GM12878 (cell line): Measurements from ENCODE around the gene DENND1A. TPM values are rescaled to one million over a fixed set of nuclear protein-coding genes. Genes with fewer than 3 reads are reported as not detected.

Source experiments
- CBX5 ChIP-seq: sonication (generic); IDR thresholded peaks from 2 replicates; pipeline ENCODE4 v1.6.1; 2016; ENCODE audit warnings: low read depth, moderate library complexity, mild to moderate bottlenecking, inconsistent platforms
- GABPA ChIP-seq: IDR thresholded peaks from 2 replicates; pipeline ENCODE4 v1.6.1; 2014; ENCODE audit warnings: antibody characterized with exemption, low read depth, mild to moderate bottlenecking, inconsistent platforms
- MXI1 ChIP-seq: fragments of 150-350 bp; IDR thresholded peaks from 2 replicates; pipeline ENCODE4 v1.6.1; 2011; ENCODE audit warnings: low read depth, mild to moderate bottlenecking, inconsistent platforms, low read length, improper control_type of control experiment
- NFIC ChIP-seq: IDR thresholded peaks from 2 replicates; pipeline ENCODE4 v1.6.1; 2012; ENCODE audit warnings: low read depth, mild to moderate bottlenecking, inconsistent platforms, low read length, moderate library complexity
- NR2C2 ChIP-seq: IDR thresholded peaks from 2 replicates; pipeline ENCODE4 v1.6.1; 2011; ENCODE audit warnings: borderline replicate concordance, low read depth; ENCODE audit not compliant: control insufficient read depth, insufficient read length
- RAD21 ChIP-seq: IDR thresholded peaks from 2 replicates; pipeline ENCODE4 v1.6.1; 2011; ENCODE audit warnings: mild to moderate bottlenecking, low read depth, low read length, moderate library complexity; ENCODE audit not compliant: insufficient read depth
- RAD51 ChIP-seq: fragments of 450-650 bp; IDR thresholded peaks from 2 replicates; pipeline ENCODE4 v1.6.1; 2016; ENCODE audit warnings: moderate library complexity, mild to moderate bottlenecking, inconsistent platforms
- SIX5 ChIP-seq: IDR thresholded peaks from 2 replicates; pipeline ENCODE4 v1.6.1; 2011; ENCODE audit warnings: mild to moderate bottlenecking, low read depth, low read length, moderate library complexity; ENCODE audit not compliant: severe bottlenecking
- SUZ12 ChIP-seq: fragments of 200-600 bp; sonication (generic); IDR thresholded peaks from one replicate; pipeline ENCODE4 v1.6.1; 2018; ENCODE audit warnings: antibody characterized with exemption, mild to moderate bottlenecking; ENCODE audit not compliant: unreplicated experiment
- TCF3 ChIP-seq: IDR thresholded peaks from 2 replicates; pipeline ENCODE4 v1.6.1; 2012; ENCODE audit warnings: low read depth, mild to moderate bottlenecking, low read length, borderline replicate concordance; ENCODE audit not compliant: insufficient read depth
- ZNF217 ChIP-seq: fragments of 450-650 bp; IDR thresholded peaks from 2 replicates; pipeline ENCODE4 v1.6.1; 2017; ENCODE audit warnings: antibody characterized with exemption, mild to moderate bottlenecking
- polyA plus RNA-seq, 11 experiments: library from polyadenylated mRNA; depleted of rRNA in 4 of 11; unstranded in 6 of 11; stranded (reverse) in 5 of 11; fragments of >200 nt; fragmentation: Nextera tagmentation in 4 of 11; fragmentation: Illumina TruSeq in 1 of 11; extraction: Ambion mirVana in 4 of 11; extraction: Trizol in 1 of 11; gene quantifications; 1 replicate in 1 of 11; 2 replicates in 10 of 11; pipeline versions ENCODE4 v1.2.1 to v1.2.3, GENCODE V29; 2011 to 2016; ENCODE audit warnings: inconsistent platforms in 2 of 11, missing spikeins in 2 of 11, low read depth in 1 of 11
- total RNA-seq, 4 experiments: library from RNA; depleted of rRNA in 3 of 4; stranded (reverse); fragments of >200 nt in 3 of 4; fragmentation: Illumina TruSeq in 1 of 4; extraction: Trizol in 1 of 4; gene quantifications; 2 replicates each; pipeline versions ENCODE4 v1.2.1 to v1.2.3, GENCODE V29; 2013 to 2021
- TF ChIP-seq, protein P1 (sequence below): fragments of 450-650 bp; IDR thresholded peaks from 2 replicates; pipeline ENCODE4 v1.6.1; 2017; ENCODE audit warnings: mild to moderate bottlenecking, low read depth, inconsistent platforms; ENCODE audit not compliant: poor library complexity, severe bottlenecking
- TF ChIP-seq, protein P2 (sequence below): IDR thresholded peaks from 2 replicates; pipeline ENCODE4 v1.6.1; 2011; ENCODE audit warnings: borderline replicate concordance, low read depth, mild to moderate bottlenecking, moderate library complexity, low read length; ENCODE audit not compliant: insufficient read depth, poor library complexity, severe bottlenecking
- TF ChIP-seq, protein P3 (sequence below): IDR thresholded peaks from 2 replicates; pipeline ENCODE4 v1.6.1; 2011; ENCODE audit warnings: low read depth, low read length, improper control_type of control experiment, borderline replicate concordance
- TF ChIP-seq, protein P4 (sequence below): fragments of 150-350 bp; IDR thresholded peaks from 2 replicates; pipeline ENCODE4 v1.6.1; 2014; ENCODE audit warnings: mild to moderate bottlenecking, low read depth, low read length
- TF ChIP-seq, protein P5 (sequence below): fragments of 450-650 bp; IDR thresholded peaks from 2 replicates; pipeline ENCODE4 v1.6.1; 2017; ENCODE audit warnings: borderline replicate concordance
- TF ChIP-seq, protein P6 (sequence below), 3 experiments: IDR thresholded peaks in 2 of 3; conservative IDR thresholded peaks in 1 of 3; 2 replicates each; pipeline ENCODE4 v1.5.1; 2011; ENCODE audit warnings: low read depth in 3 of 3, low read length in 3 of 3, mild to moderate bottlenecking in 3 of 3, control low read depth in 2 of 3, moderate library complexity in 2 of 3, inconsistent platforms in 1 of 3, mixed read lengths in 1 of 3; ENCODE audit not compliant: control insufficient read depth in 2 of 3, insufficient read depth in 1 of 3; ENCODE audit errors: extremely low read depth in 1 of 3

Gene DENND1A
- total and polyA plus RNA-seq, 10 of the 15 experiments (the other 5 are each of a cell fraction or from before 2014, with no cell fraction given), result 14.1 to 48.6 (median 35.2) TPM

DNA sequence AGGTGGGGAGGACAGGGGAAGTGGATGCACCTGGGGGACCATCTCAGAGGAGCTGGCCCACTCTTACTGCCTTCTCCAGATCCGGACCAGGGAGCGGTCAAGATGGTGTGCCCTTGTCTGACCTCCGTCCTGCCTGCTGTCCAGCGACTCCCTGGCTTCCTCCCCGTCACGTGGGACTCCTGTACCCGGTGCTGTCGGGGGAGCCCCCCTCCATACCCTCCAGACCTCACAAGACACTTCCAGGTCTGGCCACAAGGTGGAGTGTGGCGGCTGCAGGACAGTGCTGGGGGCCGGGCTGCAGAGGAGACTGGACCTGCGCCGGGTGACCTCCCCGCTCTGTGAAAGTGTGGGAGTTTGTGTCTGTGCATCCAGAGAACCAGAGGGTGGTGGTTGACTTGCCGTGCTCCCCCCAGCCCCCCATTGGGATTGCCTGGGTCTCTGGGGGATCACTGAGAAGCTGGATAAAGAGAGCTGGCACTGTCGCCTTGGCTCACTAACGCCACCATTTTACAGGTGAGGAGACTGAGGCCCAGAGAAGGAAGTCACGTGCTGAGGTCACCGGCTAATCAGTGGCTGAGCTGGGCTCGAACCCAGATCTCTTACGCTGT, 575.8 kb downstream of the DENND1A start (continued):
- TF ChIP-seq, protein P1, sequence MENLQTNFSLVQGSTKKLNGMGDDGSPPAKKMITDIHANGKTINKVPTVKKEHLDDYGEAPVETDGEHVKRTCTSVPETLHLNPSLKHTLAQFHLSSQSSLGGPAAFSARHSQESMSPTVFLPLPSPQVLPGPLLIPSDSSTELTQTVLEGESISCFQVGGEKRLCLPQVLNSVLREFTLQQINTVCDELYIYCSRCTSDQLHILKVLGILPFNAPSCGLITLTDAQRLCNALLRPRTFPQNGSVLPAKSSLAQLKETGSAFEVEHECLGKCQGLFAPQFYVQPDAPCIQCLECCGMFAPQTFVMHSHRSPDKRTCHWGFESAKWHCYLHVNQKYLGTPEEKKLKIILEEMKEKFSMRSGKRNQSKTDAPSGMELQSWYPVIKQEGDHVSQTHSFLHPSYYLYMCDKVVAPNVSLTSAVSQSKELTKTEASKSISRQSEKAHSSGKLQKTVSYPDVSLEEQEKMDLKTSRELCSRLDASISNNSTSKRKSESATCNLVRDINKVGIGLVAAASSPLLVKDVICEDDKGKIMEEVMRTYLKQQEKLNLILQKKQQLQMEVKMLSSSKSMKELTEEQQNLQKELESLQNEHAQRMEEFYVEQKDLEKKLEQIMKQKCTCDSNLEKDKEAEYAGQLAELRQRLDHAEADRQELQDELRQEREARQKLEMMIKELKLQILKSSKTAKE, result no peak
- TF ChIP-seq, protein P2, sequence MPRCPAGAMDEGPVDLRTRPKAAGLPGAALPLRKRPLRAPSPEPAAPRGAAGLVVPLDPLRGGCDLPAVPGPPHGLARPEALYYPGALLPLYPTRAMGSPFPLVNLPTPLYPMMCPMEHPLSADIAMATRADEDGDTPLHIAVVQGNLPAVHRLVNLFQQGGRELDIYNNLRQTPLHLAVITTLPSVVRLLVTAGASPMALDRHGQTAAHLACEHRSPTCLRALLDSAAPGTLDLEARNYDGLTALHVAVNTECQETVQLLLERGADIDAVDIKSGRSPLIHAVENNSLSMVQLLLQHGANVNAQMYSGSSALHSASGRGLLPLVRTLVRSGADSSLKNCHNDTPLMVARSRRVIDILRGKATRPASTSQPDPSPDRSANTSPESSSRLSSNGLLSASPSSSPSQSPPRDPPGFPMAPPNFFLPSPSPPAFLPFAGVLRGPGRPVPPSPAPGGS, result no peak
- no peak for TF ChIP-seq MXI1
- TF ChIP-seq GABPA, result no peak
- no peak for TF ChIP-seq ZNF217
- no peak for TF ChIP-seq NR2C2
- TF ChIP-seq, protein P3, sequence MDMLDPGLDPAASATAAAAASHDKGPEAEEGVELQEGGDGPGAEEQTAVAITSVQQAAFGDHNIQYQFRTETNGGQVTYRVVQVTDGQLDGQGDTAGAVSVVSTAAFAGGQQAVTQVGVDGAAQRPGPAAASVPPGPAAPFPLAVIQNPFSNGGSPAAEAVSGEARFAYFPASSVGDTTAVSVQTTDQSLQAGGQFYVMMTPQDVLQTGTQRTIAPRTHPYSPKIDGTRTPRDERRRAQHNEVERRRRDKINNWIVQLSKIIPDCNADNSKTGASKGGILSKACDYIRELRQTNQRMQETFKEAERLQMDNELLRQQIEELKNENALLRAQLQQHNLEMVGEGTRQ, result peak; percentile 33
- TF ChIP-seq RAD51, result peak; percentile 64
- TF ChIP-seq SIX5, result no peak
- peak; percentile 82 for TF ChIP-seq RAD21
- TF ChIP-seq, protein P4, sequence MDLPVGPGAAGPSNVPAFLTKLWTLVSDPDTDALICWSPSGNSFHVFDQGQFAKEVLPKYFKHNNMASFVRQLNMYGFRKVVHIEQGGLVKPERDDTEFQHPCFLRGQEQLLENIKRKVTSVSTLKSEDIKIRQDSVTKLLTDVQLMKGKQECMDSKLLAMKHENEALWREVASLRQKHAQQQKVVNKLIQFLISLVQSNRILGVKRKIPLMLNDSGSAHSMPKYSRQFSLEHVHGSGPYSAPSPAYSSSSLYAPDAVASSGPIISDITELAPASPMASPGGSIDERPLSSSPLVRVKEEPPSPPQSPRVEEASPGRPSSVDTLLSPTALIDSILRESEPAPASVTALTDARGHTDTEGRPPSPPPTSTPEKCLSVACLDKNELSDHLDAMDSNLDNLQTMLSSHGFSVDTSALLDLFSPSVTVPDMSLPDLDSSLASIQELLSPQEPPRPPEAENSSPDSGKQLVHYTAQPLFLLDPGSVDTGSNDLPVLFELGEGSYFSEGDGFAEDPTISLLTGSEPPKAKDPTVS, result no peak
- no peak for TF ChIP-seq NFIC
- no peak for TF ChIP-seq CBX5
- TF ChIP-seq, protein P5, sequence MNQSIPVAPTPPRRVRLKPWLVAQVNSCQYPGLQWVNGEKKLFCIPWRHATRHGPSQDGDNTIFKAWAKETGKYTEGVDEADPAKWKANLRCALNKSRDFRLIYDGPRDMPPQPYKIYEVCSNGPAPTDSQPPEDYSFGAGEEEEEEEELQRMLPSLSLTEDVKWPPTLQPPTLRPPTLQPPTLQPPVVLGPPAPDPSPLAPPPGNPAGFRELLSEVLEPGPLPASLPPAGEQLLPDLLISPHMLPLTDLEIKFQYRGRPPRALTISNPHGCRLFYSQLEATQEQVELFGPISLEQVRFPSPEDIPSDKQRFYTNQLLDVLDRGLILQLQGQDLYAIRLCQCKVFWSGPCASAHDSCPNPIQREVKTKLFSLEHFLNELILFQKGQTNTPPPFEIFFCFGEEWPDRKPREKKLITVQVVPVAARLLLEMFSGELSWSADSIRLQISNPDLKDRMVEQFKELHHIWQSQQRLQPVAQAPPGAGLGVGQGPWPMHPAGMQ, result no peak
- TF ChIP-seq, protein P6, sequence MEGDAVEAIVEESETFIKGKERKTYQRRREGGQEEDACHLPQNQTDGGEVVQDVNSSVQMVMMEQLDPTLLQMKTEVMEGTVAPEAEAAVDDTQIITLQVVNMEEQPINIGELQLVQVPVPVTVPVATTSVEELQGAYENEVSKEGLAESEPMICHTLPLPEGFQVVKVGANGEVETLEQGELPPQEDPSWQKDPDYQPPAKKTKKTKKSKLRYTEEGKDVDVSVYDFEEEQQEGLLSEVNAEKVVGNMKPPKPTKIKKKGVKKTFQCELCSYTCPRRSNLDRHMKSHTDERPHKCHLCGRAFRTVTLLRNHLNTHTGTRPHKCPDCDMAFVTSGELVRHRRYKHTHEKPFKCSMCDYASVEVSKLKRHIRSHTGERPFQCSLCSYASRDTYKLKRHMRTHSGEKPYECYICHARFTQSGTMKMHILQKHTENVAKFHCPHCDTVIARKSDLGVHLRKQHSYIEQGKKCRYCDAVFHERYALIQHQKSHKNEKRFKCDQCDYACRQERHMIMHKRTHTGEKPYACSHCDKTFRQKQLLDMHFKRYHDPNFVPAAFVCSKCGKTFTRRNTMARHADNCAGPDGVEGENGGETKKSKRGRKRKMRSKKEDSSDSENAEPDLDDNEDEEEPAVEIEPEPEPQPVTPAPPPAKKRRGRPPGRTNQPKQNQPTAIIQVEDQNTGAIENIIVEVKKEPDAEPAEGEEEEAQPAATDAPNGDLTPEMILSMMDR (IDR thresholded peaks at IDR 0.05 in 2 of 3, conservative IDR thresholded peaks at IDR 0.05 in 1 of 3; ENCODE audit: control insufficient read depth in 2 of 3, extremely low read depth in 1 of 3, insufficient read depth in 1 of 3, low read depth in 3 of 3, low read length in 3 of 3), result peak; percentile 80 to 94 (median 86)
- no peak for TF ChIP-seq SUZ12
- no peak for TF ChIP-seq TCF3
